ENCODE results near the gene ACADS. TPM values are rescaled to one million over a fixed set of nuclear protein-coding genes. Genes with fewer than 3 reads are reported as not detected.

ACADS gene
- total and polyA plus RNA-seq, 9 of the 15 experiments (the other 6 are each of a cell fraction or from before 2014, with no cell fraction given): 0.06 to 20.3 (median 8.8) TPM

- TF ChIP-seq ZNF12 (CRISPR knock-in tag; IDR thresholded peaks at IDR 0.05) (no peak), ZNF785 (CRISPR knock-in tag; IDR thresholded peaks at IDR 0.05) (no peak), FOXA1 (IDR thresholded peaks at IDR 0.05; ENCODE audit: borderline replicate concordance) (no peak)
Measured at GRCh38 chr12:120699553-120699952, 26.1 kb upstream of the ACADS start (continued).

GRCh38 chr12:120700886-120701285 is 24.7 kb upstream of the ACADS start:
- TF ChIP-seq ZNF785 (CRISPR knock-in tag; IDR thresholded peaks at IDR 0.05): no peak
- no peak for TF ChIP-seq ZNF134 (CRISPR knock-in tag; conservative IDR thresholded peaks at IDR 0.05)
- TF ChIP-seq BRF1 (IDR thresholded peaks at IDR 0.05; ENCODE audit: borderline replicate concordance, extremely low read depth, insufficient read length): no peak
- no peak for TF ChIP-seq HNRNPH1 (optimal IDR thresholded peaks at IDR 0.05; ENCODE audit: low read depth, low read length)
- TF ChIP-seq DMBX1 (CRISPR knock-in tag; IDR thresholded peaks at IDR 0.05; ENCODE audit: borderline replicate concordance): no peak
- no peak for TF ChIP-seq ZBTB9 (CRISPR knock-in tag; IDR thresholded peaks at IDR 0.05)
- no peak for TF ChIP-seq GATAD2B (IDR thresholded peaks at IDR 0.05; ENCODE audit: borderline replicate concordance)
- TF ChIP-seq PTTG1 (tag; IDR thresholded peaks at IDR 0.05; ENCODE audit: low read depth): no peak
- TF ChIP-seq ZKSCAN3 (CRISPR knock-in tag; IDR thresholded peaks at IDR 0.05): no peak
- TF ChIP-seq, protein P1, sequence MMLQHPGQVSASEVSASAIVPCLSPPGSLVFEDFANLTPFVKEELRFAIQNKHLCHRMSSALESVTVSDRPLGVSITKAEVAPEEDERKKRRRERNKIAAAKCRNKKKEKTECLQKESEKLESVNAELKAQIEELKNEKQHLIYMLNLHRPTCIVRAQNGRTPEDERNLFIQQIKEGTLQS (IDR thresholded peaks at IDR 0.05): no peak
- TF ChIP-seq, protein P1 (CRISPR knock-in tag; conservative IDR thresholded peaks at IDR 0.05): no peak
- no peak for TF ChIP-seq CBFB (CRISPR knock-in tag; IDR thresholded peaks at IDR 0.05)
- no peak for TF ChIP-seq ETV5 (CRISPR knock-in tag; IDR thresholded peaks at IDR 0.05; ENCODE audit: low read depth)
- TF ChIP-seq FIP1L1 (IDR thresholded peaks at IDR 0.05; ENCODE audit: low read depth, low read length, poor library complexity, severe bottlenecking): no peak
- TF ChIP-seq AFF4 (CRISPR knock-in tag; IDR thresholded peaks at IDR 0.05): no peak
- no peak for TF ChIP-seq TRIM28 (IDR thresholded peaks at IDR 0.05)
- Histone ChIP-seq H3K27me3 (ENCODE audit: control insufficient read depth in 2 of 2, insufficient read depth in 2 of 2, low read length in 2 of 2) (no peaks in the 10 kb centered on the region), H3K79me2 (ENCODE audit: control insufficient read depth, insufficient read depth, low read length) (no peaks in the 10 kb centered on the region), H3K4me3 (no peak overlapping the region), H3K36me3 (ENCODE audit: control insufficient read depth, insufficient read depth, low read length) (peaks cover 81% of the 10 kb centered on the region), H3K4me2 (ENCODE audit: insufficient read depth, low read length) (no peak overlapping the region), H3K9ac (ENCODE audit: insufficient read depth in 1 of 2, low read depth in 2 of 2, low read length in 2 of 2) (no peak overlapping the region), H3K9me3 (replicated peaks; ENCODE audit: control insufficient read depth, insufficient read depth, low read depth, low read length) (no peaks in the 10 kb centered on the region), H4K20me1 (replicated peaks; ENCODE audit: control insufficient read depth, insufficient read depth, low read length) (no peaks in the 10 kb centered on the region), H2AFZ (ENCODE audit: low read depth, low read length) (no peak overlapping the region), H3K4me1 (replicated peaks in 1 of 2; ENCODE audit: control insufficient read depth in 2 of 2, insufficient read depth in 2 of 2, low read length in 2 of 2) (no peaks in the 10 kb centered on the region), H3K9me1 (ENCODE audit: control insufficient read depth, insufficient read depth, low read length) (no peaks in the 10 kb centered on the region), H3K27ac (ENCODE audit: extremely low read depth, low read depth, low read length) (no peak overlapping the region)
- intact Hi-C loops (cut with micrococcal nuclease): no loop called here
- DNase-seq (ENCODE audit: extremely low read depth in 1 of 4, low spot score in 3 of 4) (no peak), FAIRE-seq (no peak), ATAC-seq (no peak)
- no TSS peak for BruUV-seq (replicated peaks)
- CTCF ChIA-PET (ENCODE audit: low intra/inter-chr PET ratio): no interaction called here
- in situ Hi-C loops (cut with MboI): no loop called here
- POLR2A ChIA-PET: interaction anchor here (1.2 kb wide), 2 partner anchors 10 to 18 kb away, joined by 3 to 5 read pairs; partner anchors contain the start of gene UNC119B
- WGBS (ENCODE audit: insufficient coverage, low coverage, missing lambda C conversion rate): 95% methylated on average over 5 of the region's 5 CpGs

Measured in K562 (cell line).